ENCODE data around the gene TOLLIP. TPM values are rescaled to one million over a fixed set of nuclear protein-coding genes. Genes with fewer than 3 reads are reported as not detected.

Gene TOLLIP
- polyA plus RNA-seq, 3 donors from 2014 or later, result 40.5 to 47.8 (median 42.2) TPM

GRCh38 chr11:1260620-1261019, 48.8 kb downstream of the TOLLIP start:
- peaks cover 17 to 23% of the 10 kb centered on the region in 2 donors for H3K4me1 Mint-ChIP-seq
- no peak overlapping the region for H3K27ac Mint-ChIP-seq
- no peaks in the 10 kb centered on the region for H3K27me3 Mint-ChIP-seq (ENCODE audit: low read depth in 3 of 3)
- DNase-seq, result no peak
- H3K9me3 Mint-ChIP-seq, result no peaks in the 10 kb centered on the region
- no peak overlapping the region for H3K4me3 Mint-ChIP-seq
- H3K36me3 Mint-ChIP-seq, result no peaks in the 10 kb centered on the region

- Mint-ChIP-seq H3K36me3 (no peaks in the 10 kb centered on the region), H3K27me3 (ENCODE audit: low read depth in 3 of 3) (no peaks in the 10 kb centered on the region), H3K4me3 (no peak overlapping the region), H3K27ac (no peak overlapping the region), H3K4me1 (peaks cover 17 to 21% of the 10 kb centered on the region in 2 donors), H3K9me3 (no peaks in the 10 kb centered on the region)
- peak in 2 of 3 donors; percentile 20 to 26 for DNase-seq
Measured at GRCh38 chr11:1260023-1260501, 49.4 kb downstream of the TOLLIP start.

- no peak overlapping the region for H3K4me3 Mint-ChIP-seq
Measured at GRCh38 chr11:1259561-1259960, 49.9 kb downstream of the TOLLIP start.

GRCh38 chr11:1259076-1259461, 50.4 kb downstream of the TOLLIP start:
- Mint-ChIP-seq H3K27me3 (ENCODE audit: low read depth in 3 of 3) (no peaks in the 10 kb centered on the region), H3K9me3 (no peaks in the 10 kb centered on the region), H3K27ac (no peak overlapping the region), H3K4me3 (no peak overlapping the region), H3K4me1 (peaks cover 12% of the 10 kb centered on the region in 2 donors), H3K36me3 (no peaks in the 10 kb centered on the region)
- no peak for DNase-seq

More at GRCh38 chr11:1259561-1259960, 49.9 kb downstream of the TOLLIP start:
- H3K36me3 Mint-ChIP-seq, result no peaks in the 10 kb centered on the region
- DNase-seq, result no peak
- H3K27ac Mint-ChIP-seq, result no peak overlapping the region
- H3K9me3 Mint-ChIP-seq, result no peaks in the 10 kb centered on the region
- H3K27me3 Mint-ChIP-seq (ENCODE audit: low read depth in 3 of 3), result no peaks in the 10 kb centered on the region
- peaks cover 15 to 16% of the 10 kb centered on the region in 2 donors for H3K4me1 Mint-ChIP-seq

- no peak overlapping the region for H3K4me3 Mint-ChIP-seq
- no peaks in the 10 kb centered on the region for H3K36me3 Mint-ChIP-seq
- H3K27me3 Mint-ChIP-seq (ENCODE audit: low read depth in 3 of 3), result no peaks in the 10 kb centered on the region
- H3K9me3 Mint-ChIP-seq, result no peaks in the 10 kb centered on the region
- H3K4me1 Mint-ChIP-seq, result peaks cover 11% of the 10 kb centered on the region in 2 donors
- H3K27ac Mint-ChIP-seq, result no peak overlapping the region
- no peak for DNase-seq
Measured at GRCh38 chr11:1258401-1259075, 50.9 kb downstream of the TOLLIP start.

- no peak overlapping the region for H3K4me3 Mint-ChIP-seq
- H3K27ac Mint-ChIP-seq, result no peak overlapping the region
- no peaks in the 10 kb centered on the region for H3K36me3 Mint-ChIP-seq
- H3K9me3 Mint-ChIP-seq, result no peaks in the 10 kb centered on the region
- H3K4me1 Mint-ChIP-seq, result peaks cover 8 to 10% of the 10 kb centered on the region in 2 donors
- DNase-seq, result no peak
- H3K27me3 Mint-ChIP-seq (ENCODE audit: low read depth in 3 of 3), result no peaks in the 10 kb centered on the region
Measured at GRCh38 chr11:1257916-1258315, 51.5 kb downstream of the TOLLIP start.

GRCh38 chr11:1257366-1257765, 52.1 kb downstream of the TOLLIP start:
- no peak for DNase-seq
- Mint-ChIP-seq H3K36me3 (no peaks in the 10 kb centered on the region), H3K4me3 (no peak overlapping the region), H3K27ac (no peak overlapping the region), H3K4me1 (peaks cover 3 to 5% of the 10 kb centered on the region in 2 donors), H3K27me3 (ENCODE audit: low read depth in 3 of 3) (no peaks in the 10 kb centered on the region), H3K9me3 (no peaks in the 10 kb centered on the region)

- Mint-ChIP-seq H3K4me3 (no peak overlapping the region), H3K4me1 (peaks cover 0 to 2% of the 10 kb centered on the region in 2 donors), H3K27me3 (ENCODE audit: low read depth in 3 of 3) (no peaks in the 10 kb centered on the region), H3K36me3 (no peaks in the 10 kb centered on the region), H3K27ac (no peak overlapping the region), H3K9me3 (no peaks in the 10 kb centered on the region)
- DNase-seq, result no peak
Measured at GRCh38 chr11:1256257-1257045, 53.0 kb downstream of the TOLLIP start.

- Mint-ChIP-seq H3K27ac (no peak overlapping the region), H3K4me1 (peaks cover 7 to 10% of the 10 kb centered on the region in 2 donors), H3K27me3 (ENCODE audit: low read depth in 3 of 3) (peaks cover 0 to 4% (median 2%) of the 10 kb centered on the region in 3 donors), H3K36me3 (no peaks in the 10 kb centered on the region), H3K4me3 (no peak overlapping the region), H3K9me3 (no peaks in the 10 kb centered on the region)
- DNase-seq, result no peak
Measured at GRCh38 chr11:1255151-1255550, 54.3 kb downstream of the TOLLIP start.

- DNase-seq, result no peak
- Mint-ChIP-seq H3K27me3 (ENCODE audit: low read depth in 3 of 3) (peaks cover 0 to 4% (median 2%) of the 10 kb centered on the region in 3 donors), H3K4me3 (no peak overlapping the region), H3K9me3 (no peaks in the 10 kb centered on the region), H3K36me3 (no peaks in the 10 kb centered on the region), H3K4me1 (peaks cover 7 to 11% of the 10 kb centered on the region in 2 donors), H3K27ac (no peak overlapping the region)
Measured at GRCh38 chr11:1254733-1255132, 54.7 kb downstream of the TOLLIP start.

GRCh38 chr11:1254086-1254648, 55.3 kb downstream of the TOLLIP start:
- Mint-ChIP-seq H3K27ac (peak overlapping the region in 1 of 6 donors; percentile 51), H3K4me1 (peaks cover 7 to 13% of the 10 kb centered on the region in 2 donors), H3K36me3 (no peaks in the 10 kb centered on the region), H3K27me3 (ENCODE audit: low read depth in 3 of 3) (peaks cover 0 to 4% (median 2%) of the 10 kb centered on the region in 3 donors), H3K4me3 (no peak overlapping the region), H3K9me3 (no peaks in the 10 kb centered on the region)
- DNase-seq, result no peak

GRCh38 chr11:1253103-1253485, 56.3 kb downstream of the TOLLIP start:
- no peak for DNase-seq
- H3K36me3 Mint-ChIP-seq, result no peaks in the 10 kb centered on the region
- H3K27me3 Mint-ChIP-seq (ENCODE audit: low read depth in 3 of 3), result peaks cover 0 to 4% (median 2%) of the 10 kb centered on the region in 3 donors
- H3K9me3 Mint-ChIP-seq, result no peaks in the 10 kb centered on the region
- H3K27ac Mint-ChIP-seq, result no peak overlapping the region
- peaks cover 7 to 13% of the 10 kb centered on the region in 2 donors for H3K4me1 Mint-ChIP-seq
- no peak overlapping the region for H3K4me3 Mint-ChIP-seq

GRCh38 chr11:1252371-1253102, 56.9 kb downstream of the TOLLIP start:
- no peak for DNase-seq
- Mint-ChIP-seq H3K4me1 (peaks cover 7 to 13% of the 10 kb centered on the region in 2 donors), H3K27ac (no peak overlapping the region), H3K4me3 (no peak overlapping the region), H3K36me3 (no peaks in the 10 kb centered on the region), H3K27me3 (ENCODE audit: low read depth in 3 of 3) (peaks cover 0 to 4% (median 2%) of the 10 kb centered on the region in 3 donors), H3K9me3 (no peaks in the 10 kb centered on the region)

Data from immature natural killer cell (primary cell).